ENCODE measurements around the gene LINC01488.

LINC01488 gene

GRCh38 chr11:69481393-69481844, at the start of gene LINC01488:
TSS of gene LINC01488 (plus strand) at chr11:69481663.
- no peak for TF ChIP-seq ZFX (IDR thresholded peaks at IDR 0.05)
- TF ChIP-seq CTCF (conservative IDR thresholded peaks at IDR 0.05) = no peak
- no peak within 1 kb of the TSS for H3K27ac ChIP-seq

DNA sequence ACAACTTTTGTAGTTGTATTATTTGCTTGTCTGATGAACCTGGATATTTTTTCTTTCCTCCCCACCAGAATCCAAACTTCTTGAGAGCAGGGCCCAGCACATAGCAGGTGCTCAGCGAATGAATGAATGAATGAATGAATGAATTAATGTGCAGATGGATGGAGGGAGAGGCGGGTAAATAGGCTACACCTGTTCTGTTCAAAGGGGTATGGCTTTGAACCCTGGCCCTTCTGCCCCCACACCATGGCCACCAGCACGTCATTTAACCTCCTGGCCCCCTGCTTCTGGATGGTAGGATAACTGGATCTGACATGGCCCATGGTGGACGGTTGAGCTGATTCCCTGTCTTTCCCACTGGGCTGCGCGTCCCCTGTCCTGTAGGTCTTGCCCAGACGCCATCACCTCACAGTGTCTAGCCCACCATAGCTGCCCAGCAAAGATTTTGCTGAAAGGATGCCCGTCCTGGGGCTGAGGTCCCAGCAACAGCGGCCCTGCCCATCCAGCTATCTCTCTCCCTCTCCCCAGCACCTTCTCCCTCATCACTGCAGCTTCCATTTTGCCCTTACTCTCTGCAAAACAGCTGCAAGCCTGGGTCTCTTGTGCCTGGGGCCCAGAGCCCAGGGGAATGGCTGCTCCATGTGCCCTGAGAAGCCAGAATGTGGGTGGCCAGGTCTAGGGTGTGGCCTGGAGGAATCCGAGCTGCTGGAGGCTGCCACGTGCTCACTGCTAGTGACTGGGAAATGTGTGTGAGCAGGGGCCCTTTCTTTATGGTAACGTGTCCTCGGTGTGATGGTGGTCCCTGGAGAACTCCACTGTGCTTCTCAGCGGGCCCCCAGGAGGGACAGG, 49.3 kb upstream of the LINC01488 start:
- no peak for TF ChIP-seq ZFX (IDR thresholded peaks at IDR 0.05)
- no peak for TF ChIP-seq CTCF (conservative IDR thresholded peaks at IDR 0.05)
- no peak overlapping the region for H3K27ac ChIP-seq

GRCh38 chr11:69433741-69434140, 47.7 kb upstream of the LINC01488 start:
- no peak for TF ChIP-seq ZFX (IDR thresholded peaks at IDR 0.05)
- no peak overlapping the region for H3K27ac ChIP-seq

DNA sequence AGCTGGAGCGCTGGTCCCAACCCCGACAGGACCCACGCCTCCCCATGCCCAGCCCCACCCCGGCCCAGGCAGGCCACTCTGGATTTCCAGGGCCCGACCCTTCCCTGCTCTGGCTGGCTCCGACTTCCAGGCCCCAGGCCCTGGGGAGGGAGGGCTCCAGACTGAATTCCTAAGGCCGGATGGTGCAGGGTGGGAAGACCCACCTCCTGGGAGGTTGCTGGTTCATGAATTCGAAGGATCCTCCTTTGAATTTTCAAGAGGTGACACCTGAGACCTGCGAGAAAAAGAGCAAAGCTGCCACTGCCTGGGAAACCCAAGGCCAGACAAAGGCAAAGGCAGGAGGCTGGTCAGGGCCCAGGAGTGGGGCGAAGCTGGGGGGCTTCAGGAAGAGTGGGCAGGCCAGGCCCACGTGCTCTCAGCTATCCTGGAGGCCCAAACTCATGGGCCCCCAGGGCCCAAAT, 47.0 kb upstream of the LINC01488 start:
- no peak overlapping the region for H3K27ac ChIP-seq
- TF ChIP-seq CTCF (conservative IDR thresholded peaks at IDR 0.05) = no peak
- no peak for TF ChIP-seq ZFX (IDR thresholded peaks at IDR 0.05)

GRCh38 chr11:69435161-69435986, 46.1 kb upstream of the LINC01488 start:
- H3K27ac ChIP-seq = no peak overlapping the region
- TF ChIP-seq ZFX (IDR thresholded peaks at IDR 0.05) (no peak), CTCF (conservative IDR thresholded peaks at IDR 0.05) (no peak)

- TF ChIP-seq CTCF (conservative IDR thresholded peaks at IDR 0.05) (no peak), ZFX (IDR thresholded peaks at IDR 0.05) (no peak)
- H3K27ac ChIP-seq = no peak overlapping the region
These were observed 45.2 kb upstream of the LINC01488 start for GRCh38 chr11:69436041-69436982.
